K562 (cell line): ENCODE measurements around the gene POMT2. TPM values are rescaled to one million over a fixed set of nuclear protein-coding genes. Genes with fewer than 3 reads are reported as not detected.
A peak's percentile ranks its signal among the peaks of the same experiment; 100 is the strongest.

Experiments used
- ATAC-seq: fragments of 200-7000 bp; cut with Tn5 transposase; 3 replicates; pipeline ENCODE4 v1.9.1; 2020; ENCODE audit warnings: moderate library complexity
- BruUV-seq: library from RNA; stranded (reverse); fragments of 400-500 nt; replicated peaks from 2 replicates; lab custom pipeline; 2021; lab: Mats Ljungman, UMichigan
- CTCF ChIA-PET: fragments of 300-600 bp; formaldehyde crosslinking; extraction: SDS; loops from one replicate; lab custom pipeline; 2021; ENCODE audit warnings: low intra/inter-chr PET ratio; lab: Yijun Ruan, JAX
- POLR2A ChIA-PET: fragments of 300-600, 350-650 bp; sonication (Branson Sonifier 250); formaldehyde crosslinking; extraction: SDS; loops from one replicate; lab custom pipeline; 2021; ENCODE audit warnings: antibody characterized with exemption, inconsistent platforms; lab: Yijun Ruan, JAX
- DNase-seq, 4 experiments: peaks; one replicate each; pipeline versions ENCODE4 v3.0.0 to v3.0.0-alpha.2; 2011 to 2018; ENCODE audit warnings: low spot score in 3 of 4, mixed read lengths in 3 of 4; ENCODE audit errors: extremely low read depth in 1 of 4
- FAIRE-seq: peaks from 2 replicates; lab custom pipeline; 2011; peaks lifted over from hg19 to GRCh38; lab: Jason Lieb, UNC
- H2AFZ ChIP-seq: 2 replicates; pipeline ENCODE4 v1.6.0; 2011; ENCODE audit warnings: low read depth, low read length, control low read depth, inconsistent platforms
- H3K27ac ChIP-seq: fragments of 200-600 bp; 3 replicates; pipeline ENCODE4 v1.8.0; 2011; ENCODE audit warnings: low read depth, mild to moderate bottlenecking, control low read depth, inconsistent platforms, low read length, moderate library complexity, mixed read lengths; ENCODE audit errors: extremely low read depth
- H3K27me3 ChIP-seq, 2 experiments: fragments of 300-600 bp in 1 of 2; 2 replicates in 1 of 2; 3 replicates in 1 of 2; pipeline versions ENCODE4 v1.6.0 to v1.8.0; 2011; ENCODE audit warnings: inconsistent platforms in 2 of 2, low read length in 2 of 2, mild to moderate bottlenecking in 1 of 2, mixed read lengths in 1 of 2, moderate library complexity in 1 of 2; ENCODE audit not compliant: control insufficient read depth in 2 of 2, insufficient read depth in 2 of 2
- H3K36me3 ChIP-seq: fragments of 300-600 bp; 3 replicates; pipeline ENCODE4 v1.8.0; 2011; ENCODE audit warnings: mild to moderate bottlenecking, low read length, inconsistent platforms; ENCODE audit not compliant: control insufficient read depth, insufficient read depth
- H3K4me1 ChIP-seq, 2 experiments: fragments of 200-600 bp in 1 of 2; replicated peaks in 1 of 2; 2 replicates in 1 of 2; 3 replicates in 1 of 2; pipeline versions ENCODE4 v1.5.1 to v1.8.0; 2011; ENCODE audit warnings: inconsistent platforms in 2 of 2, low read length in 2 of 2, mild to moderate bottlenecking in 1 of 2, mixed read lengths in 1 of 2, moderate library complexity in 1 of 2; ENCODE audit not compliant: control insufficient read depth in 2 of 2, insufficient read depth in 2 of 2
- H3K4me2 ChIP-seq: 2 replicates; pipeline ENCODE4 v1.6.1; 2011; ENCODE audit warnings: low read length, control low read depth, inconsistent platforms, mixed read lengths; ENCODE audit not compliant: insufficient read depth
- H3K4me3 ChIP-seq: fragments of 200-600 bp; sonication (generic), shearing (Covaris generic); 2 replicates; pipeline ENCODE4 v1.5.1; 2016; ENCODE audit warnings: control low read depth, inconsistent platforms
- H3K79me2 ChIP-seq: fragments of 200-600 bp; 3 replicates; pipeline ENCODE4 v1.8.0; 2011; ENCODE audit warnings: low read length, inconsistent platforms; ENCODE audit not compliant: control insufficient read depth, insufficient read depth
- H3K9ac ChIP-seq, 2 experiments: 2 replicates each; pipeline versions ENCODE4 v1.6.0 to v1.6.1; 2011; ENCODE audit warnings: low read depth in 2 of 2, low read length in 2 of 2, control low read depth in 1 of 2, inconsistent platforms in 1 of 2, mild to moderate bottlenecking in 1 of 2, mixed read lengths in 1 of 2; ENCODE audit not compliant: insufficient read depth in 1 of 2
- H3K9me1 ChIP-seq: one replicate; pipeline ENCODE4 v1.6.0; 2011; ENCODE audit warnings: inconsistent platforms, mild to moderate bottlenecking, low read length, moderate library complexity; ENCODE audit not compliant: control insufficient read depth, insufficient read depth
- H3K9me3 ChIP-seq: replicated peaks from 2 replicates; pipeline ENCODE4 v1.5.1; 2011; ENCODE audit warnings: low read depth, low read length, inconsistent platforms; ENCODE audit not compliant: control insufficient read depth, insufficient read depth
- H4K20me1 ChIP-seq: replicated peaks from 2 replicates; pipeline ENCODE4 v1.6.1; 2011; ENCODE audit warnings: low read length, inconsistent platforms, mixed read lengths; ENCODE audit not compliant: control insufficient read depth, insufficient read depth
- ARID1B ChIP-seq: fragments of 450-650 bp; IDR thresholded peaks from 2 replicates; pipeline ENCODE4 v1.6.1; 2016; ENCODE audit warnings: antibody characterized with exemption, mild to moderate bottlenecking, inconsistent platforms
- BCOR ChIP-seq: fragments of 450-650 bp; IDR thresholded peaks from 2 replicates; pipeline ENCODE4 v1.6.1; 2016
- FOXJ3 ChIP-seq: sonication (generic); formaldehyde crosslinking; IDR thresholded peaks from 2 replicates; pipeline ENCODE4 v1.4.0; 2020; ENCODE audit warnings: mild to moderate bottlenecking, missing genetic modification reagents
- KHSRP ChIP-seq: fragments of 450-650 bp; IDR thresholded peaks from 2 replicates; pipeline ENCODE4 v1.6.1; 2017
- MEIS2 ChIP-seq: fragments of 450-650 bp; IDR thresholded peaks from 2 replicates; pipeline ENCODE4 v1.6.1; 2014; ENCODE audit warnings: mild to moderate bottlenecking; ENCODE audit not compliant: partially characterized antibody
- NR2C1 ChIP-seq, 2 experiments: fragments of 450-650 bp; IDR thresholded peaks; 2 replicates each; pipeline ENCODE4 v1.6.1; 2017; ENCODE audit warnings: mild to moderate bottlenecking in 2 of 2, antibody characterized with exemption in 1 of 2, inconsistent platforms in 1 of 2, missing compliant biosample characterization in 1 of 2, missing genetic modification characterization in 1 of 2
- NR2C2 ChIP-seq, 2 experiments: fragments of 200-800 bp in 1 of 2; sonication (Bioruptor generic) in 1 of 2; sonication (generic) in 1 of 2; formaldehyde crosslinking in 1 of 2; IDR thresholded peaks; 2 replicates each; pipeline versions ENCODE4 v1.6.1 to v1.8.0; 2016 to 2022; ENCODE audit warnings: mild to moderate bottlenecking in 1 of 2, missing compliant biosample characterization in 1 of 2, missing genetic modification characterization in 1 of 2, missing genetic modification reagents in 1 of 2
- PHF21A ChIP-seq: fragments of 450-650 bp; IDR thresholded peaks from 2 replicates; pipeline ENCODE4 v1.6.1; 2017; ENCODE audit warnings: low read depth, borderline replicate concordance
- PTBP1 ChIP-seq: fragments of 200-400 bp; formaldehyde crosslinking; IDR thresholded peaks from 2 replicates; pipeline ENCODE4 v1.6.1; 2017; ENCODE audit warnings: low read depth, low read length
- TRIM28 ChIP-seq: fragments of 450-650 bp; IDR thresholded peaks from 2 replicates; pipeline ENCODE4 v1.6.1; 2017
- WGBS: fragments of 100-300 bp; shearing (Covaris generic); methylation state at CpG from one replicate; pipeline ENCODE4 v1.1.6; 2016; ENCODE audit warnings: low coverage, mixed read lengths; ENCODE audit not compliant: insufficient coverage; ENCODE audit errors: missing lambda C conversion rate; 5-methylcytosine and 5-hydroxymethylcytosine counted together
- in situ Hi-C: fragments of 300-500 bp; cut with MboI; formaldehyde crosslinking; loops from 4 replicates; pipeline ENCODE4 v1.15.0; 2018; ENCODE audit warnings: inconsistent platforms, mixed read lengths
- intact Hi-C: fragments of 100-400 bp; cut with micrococcal nuclease; formaldehyde crosslinking; loops from 2 replicates; pipeline ENCODE4 v1.14.2; 2022
- polyA plus RNA-seq, 8 experiments: library from polyadenylated mRNA; depleted of rRNA in 4 of 8; stranded (reverse) in 5 of 8; unstranded in 3 of 8; fragments of >200 nt; fragmentation: Nextera tagmentation in 2 of 8; fragmentation: Illumina TruSeq in 1 of 8; extraction: Ambion mirVana in 2 of 8; extraction: Trizol in 1 of 8; gene quantifications; 2 replicates each; pipeline versions ENCODE4 v1.2.1 to v1.2.3, GENCODE V29; 2011 to 2014; ENCODE audit warnings: inconsistent platforms in 1 of 8, missing spikeins in 1 of 8
- total RNA-seq, 7 experiments: library from RNA; depleted of rRNA in 6 of 7; stranded (reverse); fragments of >200 nt in 6 of 7; fragmentation: Illumina TruSeq in 2 of 7; extraction: Trizol in 2 of 7; gene quantifications; 2 replicates each; pipeline versions ENCODE4 v1.2.1 to v1.2.3, GENCODE V29; 2011 to 2021; ENCODE audit warnings: low replicate concordance in 1 of 7
- TF ChIP-seq, protein P1 (sequence below): sonication (generic); formaldehyde crosslinking; IDR thresholded peaks from 2 replicates; pipeline ENCODE4 v1.8.0; 2023; ENCODE audit warnings: mild to moderate bottlenecking, missing genetic modification reagents

Gene POMT2
- total and polyA plus RNA-seq, 9 of the 15 experiments (the other 6 are each of a cell fraction or from before 2014, with no cell fraction given), result 0.39 to 16.6 (median 7.8) TPM

DNA sequence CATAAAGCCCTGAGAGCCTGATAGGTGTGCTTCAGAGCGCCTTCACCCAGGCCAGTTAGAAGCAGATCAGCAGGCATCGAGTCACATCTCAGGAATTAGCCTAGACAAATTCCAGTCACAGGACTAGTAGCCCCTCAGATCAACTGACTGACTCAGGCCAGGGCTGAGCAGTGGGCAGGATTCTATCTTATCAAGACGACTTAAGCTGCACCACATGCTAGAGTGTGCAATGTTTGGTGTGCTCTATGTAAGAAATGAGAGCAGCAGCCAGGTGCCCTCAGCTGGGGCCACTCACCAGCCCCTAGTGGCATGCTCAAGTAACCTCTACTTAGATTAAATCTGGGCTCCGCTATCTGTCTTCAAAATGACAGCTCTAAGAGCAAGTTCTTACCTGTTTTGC is 30.0 kb downstream of the POMT2 start:
- ATAC-seq (no peak), FAIRE-seq (no peak), DNase-seq (no peak)
- H3K27me3 ChIP-seq, result no peaks in the 10 kb centered on the region
- intact Hi-C loops, result no loop called here
- no peak overlapping the region for H3K9ac ChIP-seq
- BruUV-seq, result no TSS peak
- ChIA-PET POLR2A (no interaction called here), CTCF (no interaction called here)
- H4K20me1 ChIP-seq, result no peaks in the 10 kb centered on the region
- no peaks in the 10 kb centered on the region for H3K9me3 ChIP-seq
- H3K27ac ChIP-seq, result no peak overlapping the region
- H3K36me3 ChIP-seq, result peaks cover 18% of the 10 kb centered on the region; the same call in 2 of the 3 replicates
- H3K4me3 ChIP-seq, result no peak overlapping the region
- no peaks in the 10 kb centered on the region for H3K4me1 ChIP-seq
- in situ Hi-C loops, result no loop called here
- H2AFZ ChIP-seq, result no peak overlapping the region
- no peaks in the 10 kb centered on the region for H3K9me1 ChIP-seq
- no peaks in the 10 kb centered on the region for H3K79me2 ChIP-seq
- 35% methylated on average over 4 of the region's 4 CpGs for WGBS
- TF ChIP-seq KHSRP (no peak), MEIS2 (peak; percentile 4)
- H3K4me2 ChIP-seq, result no peak overlapping the region

DNA sequence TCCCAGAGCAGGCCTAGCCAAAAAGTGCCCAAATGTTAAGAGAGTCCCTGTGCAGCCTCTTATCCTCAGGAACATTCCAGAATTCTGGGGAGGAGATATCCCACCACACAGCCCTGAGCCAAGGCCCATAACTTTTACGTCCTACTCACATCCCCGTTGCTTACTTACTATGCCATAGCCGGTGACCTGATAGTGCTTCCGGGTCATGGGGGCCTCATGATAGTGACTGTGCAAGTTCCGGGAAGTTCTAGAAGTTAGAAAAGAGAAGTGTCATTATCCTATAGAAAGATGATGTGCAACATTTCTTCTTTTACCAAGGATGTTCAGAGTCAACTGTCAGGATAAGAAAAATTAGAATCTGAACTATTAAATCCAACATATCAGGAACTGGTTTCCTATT is 34.1 kb downstream of the POMT2 start:
- peaks cover 39% of the 10 kb centered on the region; the same call in 2 of the 3 replicates for H3K36me3 ChIP-seq
- CTCF ChIA-PET, result no interaction called here

More for the DNA sequence above, 34.1 kb downstream of the POMT2 start:
- H4K20me1 ChIP-seq, result no peaks in the 10 kb centered on the region
- H3K4me3 ChIP-seq, result no peak overlapping the region
- H3K79me2 ChIP-seq, result no peaks in the 10 kb centered on the region
- ATAC-seq, result no peak
- H3K4me2 ChIP-seq, result no peak overlapping the region
- H3K27ac ChIP-seq, result no peak overlapping the region
- no peaks in the 10 kb centered on the region; a peak in 1 of 5 replicates for H3K4me1 ChIP-seq
- H2AFZ ChIP-seq, result no peak overlapping the region
- TF ChIP-seq ARID1B (no peak), NR2C1 (IDR thresholded peaks at IDR 0.05) (peak; percentile 82), NR2C1 (tag; IDR thresholded peaks at IDR 0.05) (peak; percentile 66), NR2C2 (CRISPR knock-in tag; IDR thresholded peaks at IDR 0.05) (no peak), NR2C2 (tag; IDR thresholded peaks at IDR 0.05) (peak; percentile 18; the same call in 1 of the 2 replicates), FOXJ3 (no peak), TRIM28 (no peak), PTBP1 (no peak), PHF21A (no peak), BCOR (no peak)
- TF ChIP-seq, protein P1, sequence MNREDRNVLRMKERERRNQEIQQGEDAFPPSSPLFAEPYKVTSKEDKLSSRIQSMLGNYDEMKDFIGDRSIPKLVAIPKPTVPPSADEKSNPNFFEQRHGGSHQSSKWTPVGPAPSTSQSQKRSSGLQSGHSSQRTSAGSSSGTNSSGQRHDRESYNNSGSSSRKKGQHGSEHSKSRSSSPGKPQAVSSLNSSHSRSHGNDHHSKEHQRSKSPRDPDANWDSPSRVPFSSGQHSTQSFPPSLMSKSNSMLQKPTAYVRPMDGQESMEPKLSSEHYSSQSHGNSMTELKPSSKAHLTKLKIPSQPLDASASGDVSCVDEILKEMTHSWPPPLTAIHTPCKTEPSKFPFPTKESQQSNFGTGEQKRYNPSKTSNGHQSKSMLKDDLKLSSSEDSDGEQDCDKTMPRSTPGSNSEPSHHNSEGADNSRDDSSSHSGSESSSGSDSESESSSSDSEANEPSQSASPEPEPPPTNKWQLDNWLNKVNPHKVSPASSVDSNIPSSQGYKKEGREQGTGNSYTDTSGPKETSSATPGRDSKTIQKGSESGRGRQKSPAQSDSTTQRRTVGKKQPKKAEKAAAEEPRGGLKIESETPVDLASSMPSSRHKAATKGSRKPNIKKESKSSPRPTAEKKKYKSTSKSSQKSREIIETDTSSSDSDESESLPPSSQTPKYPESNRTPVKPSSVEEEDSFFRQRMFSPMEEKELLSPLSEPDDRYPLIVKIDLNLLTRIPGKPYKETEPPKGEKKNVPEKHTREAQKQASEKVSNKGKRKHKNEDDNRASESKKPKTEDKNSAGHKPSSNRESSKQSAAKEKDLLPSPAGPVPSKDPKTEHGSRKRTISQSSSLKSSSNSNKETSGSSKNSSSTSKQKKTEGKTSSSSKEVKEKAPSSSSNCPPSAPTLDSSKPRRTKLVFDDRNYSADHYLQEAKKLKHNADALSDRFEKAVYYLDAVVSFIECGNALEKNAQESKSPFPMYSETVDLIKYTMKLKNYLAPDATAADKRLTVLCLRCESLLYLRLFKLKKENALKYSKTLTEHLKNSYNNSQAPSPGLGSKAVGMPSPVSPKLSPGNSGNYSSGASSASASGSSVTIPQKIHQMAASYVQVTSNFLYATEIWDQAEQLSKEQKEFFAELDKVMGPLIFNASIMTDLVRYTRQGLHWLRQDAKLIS, result no peak
- in situ Hi-C loops (no loop called here), intact Hi-C loops (no loop called here)
- no peaks in the 10 kb centered on the region for H3K9me1 ChIP-seq
- H3K9me3 ChIP-seq, result no peaks in the 10 kb centered on the region
- DNase-seq, result no peak
- POLR2A ChIA-PET, result interaction anchor here (3.1 kb wide), 1 partner anchor 11 kb away, joined by 8 read pairs; no protein-coding TSS in a partner anchor
- 91% methylated on average over 3 of the region's 5 CpGs for whole genome bisulfite sequencing
- no peaks in the 10 kb centered on the region for H3K27me3 ChIP-seq
- no peak for FAIRE-seq
- H3K9ac ChIP-seq, result no peak overlapping the region
- BruUV-seq, result no TSS peak
